CD4-positive, alpha-beta T cell treated with Interleukin-21 for 1 hour (primary cell): ENCODE measurements around the gene SPOP.
A peak's percentile ranks its signal among the peaks of the same experiment; 100 is the strongest.
"Not testable (repeated sequence)": the region's sequence is repeated elsewhere in the genome, so short reads cannot be mapped to it uniquely, and the experiment has no call there.

Experiments used
- DNase-seq: peaks from one replicate; pipeline ENCODE4 v3.0.0-alpha.2; 2020

Gene SPOP

DNA sequence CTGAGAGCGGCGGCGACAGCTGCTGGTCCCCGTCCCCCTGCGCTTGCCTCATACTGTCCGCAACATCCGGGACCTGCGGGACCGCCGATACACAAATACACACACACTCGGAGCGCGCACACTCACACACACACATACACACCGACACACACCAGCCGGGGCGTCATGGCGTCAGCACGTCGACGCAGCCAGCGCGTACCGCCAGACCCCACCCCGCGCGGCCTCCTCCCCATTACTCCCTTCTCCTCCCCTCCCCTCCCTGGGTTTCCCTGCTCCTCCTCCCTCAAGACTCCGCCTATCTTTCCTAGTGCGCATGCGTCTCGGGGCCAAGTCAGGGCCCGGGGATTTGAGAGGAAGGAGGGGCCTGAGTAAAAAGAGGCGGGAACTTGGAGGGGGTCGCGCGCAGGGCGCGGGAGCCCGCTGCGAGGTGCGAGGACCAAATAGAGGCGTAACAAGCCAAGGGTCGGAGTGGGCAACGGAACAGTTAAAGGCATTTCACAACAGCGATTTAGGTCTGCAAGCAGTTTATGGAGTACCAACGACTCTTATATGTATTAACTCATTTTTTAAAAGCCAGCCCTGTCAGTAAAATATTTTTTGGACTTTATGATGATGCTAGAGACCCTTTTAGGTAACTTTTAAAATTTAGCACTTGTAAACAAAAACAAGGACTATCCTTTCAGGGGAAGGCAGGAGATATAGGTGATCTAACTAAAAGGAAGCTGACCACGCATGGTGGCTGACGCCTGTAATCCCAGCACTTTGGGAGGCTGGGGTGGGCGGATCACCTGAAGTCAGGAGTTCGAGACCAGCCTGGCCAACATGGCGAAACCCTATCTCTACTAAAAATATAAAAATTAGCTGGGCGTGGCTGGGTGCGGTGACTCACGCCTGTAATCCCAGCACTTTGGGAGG is at the start of gene SPOP:
SPOP (minus strand) TSS at position 165 of the 915 bp plus-strand sequence. CDS start 55,287 bp downstream, outside the sequence.
- peak; percentile 100 for DNase-seq

GRCh38 chr17:49727380-49727779 is 49.5 kb upstream of the SPOP start:
- DNase-seq: no peak

GRCh38 chr17:49725452-49726130 is 47.7 kb upstream of the SPOP start:
- no peak for DNase-seq

GRCh38 chr17:49724552-49724951 is 46.7 kb upstream of the SPOP start:
- DNase-seq: not testable (repeated sequence)

DNA sequence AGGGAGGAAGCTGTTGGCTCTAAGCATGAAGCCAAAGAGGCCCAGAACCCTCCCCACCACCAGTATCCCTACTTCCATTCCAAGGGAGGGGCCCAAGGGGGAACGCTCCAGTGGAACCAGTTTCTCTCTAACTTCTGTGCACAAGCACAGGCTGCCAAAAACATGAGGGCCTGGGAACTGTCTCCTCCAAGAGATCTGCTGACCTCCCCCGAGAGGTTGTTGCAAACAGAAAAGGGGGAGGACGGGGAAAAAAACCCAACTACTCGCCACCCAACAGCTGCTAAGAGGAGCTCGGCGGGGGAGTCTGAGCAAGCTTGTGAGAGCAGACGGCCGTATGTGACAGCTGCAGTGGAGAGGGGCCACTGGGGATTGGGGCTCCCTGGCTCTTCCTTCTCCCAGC is 45.5 kb upstream of the SPOP start:
- no peak for DNase-seq

DNA sequence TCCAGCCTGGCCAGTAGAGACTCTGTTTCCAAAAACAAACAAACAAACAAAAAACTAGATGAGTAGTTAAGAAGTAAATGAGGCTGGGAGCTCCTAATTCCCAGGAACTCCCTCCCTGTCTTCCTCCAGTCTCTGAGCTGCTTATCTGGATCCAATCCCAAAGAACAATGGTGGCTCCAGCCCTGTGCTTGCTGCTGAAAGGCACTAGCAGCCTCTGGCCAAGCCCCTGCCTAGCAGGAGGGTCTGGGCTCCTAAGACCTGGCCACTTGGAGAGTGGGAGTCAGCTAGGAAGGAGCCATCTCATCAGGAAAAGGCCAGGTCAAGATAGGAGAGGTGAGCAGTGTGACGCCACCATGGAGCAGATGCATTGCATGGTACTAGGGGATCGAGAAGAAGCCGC is 44.2 kb upstream of the SPOP start:
- no peak for DNase-seq

- DNase-seq: peak; percentile 30
Observed at GRCh38 chr17:49717371-49717861, 39.5 kb upstream of the SPOP start.

DNA sequence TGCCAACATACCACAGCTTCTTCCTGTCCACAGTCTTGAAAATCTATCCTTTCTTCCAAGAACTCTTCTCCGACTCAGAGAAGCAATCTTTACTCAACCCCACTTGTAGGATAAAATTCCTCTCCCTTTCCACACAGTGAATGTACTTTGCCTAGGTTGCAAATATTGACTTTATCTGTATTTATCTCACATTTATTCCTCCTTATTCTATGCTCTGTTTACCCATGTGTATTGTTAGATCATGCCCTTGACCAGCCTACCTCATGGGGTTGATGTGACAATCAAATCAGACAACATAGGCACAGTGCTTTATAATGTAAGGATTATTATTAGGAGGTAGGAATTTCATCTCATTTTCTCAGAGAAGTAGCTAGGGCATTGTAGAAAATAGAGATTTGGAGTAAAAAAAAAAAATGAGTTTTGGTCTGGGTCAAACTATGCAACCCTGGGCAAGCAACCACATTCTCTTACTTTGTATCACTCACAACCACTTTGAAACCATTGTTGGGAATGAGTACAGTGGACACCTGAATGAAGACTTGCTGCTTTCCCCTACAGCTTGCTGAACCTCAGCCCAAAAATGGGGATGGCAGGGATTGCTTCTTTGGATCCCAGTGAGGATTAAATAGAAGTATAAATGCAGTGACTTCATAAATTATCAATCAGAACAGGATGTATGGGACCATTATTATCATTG is 38.9 kb upstream of the SPOP start:
- DNase-seq: no peak

DNA sequence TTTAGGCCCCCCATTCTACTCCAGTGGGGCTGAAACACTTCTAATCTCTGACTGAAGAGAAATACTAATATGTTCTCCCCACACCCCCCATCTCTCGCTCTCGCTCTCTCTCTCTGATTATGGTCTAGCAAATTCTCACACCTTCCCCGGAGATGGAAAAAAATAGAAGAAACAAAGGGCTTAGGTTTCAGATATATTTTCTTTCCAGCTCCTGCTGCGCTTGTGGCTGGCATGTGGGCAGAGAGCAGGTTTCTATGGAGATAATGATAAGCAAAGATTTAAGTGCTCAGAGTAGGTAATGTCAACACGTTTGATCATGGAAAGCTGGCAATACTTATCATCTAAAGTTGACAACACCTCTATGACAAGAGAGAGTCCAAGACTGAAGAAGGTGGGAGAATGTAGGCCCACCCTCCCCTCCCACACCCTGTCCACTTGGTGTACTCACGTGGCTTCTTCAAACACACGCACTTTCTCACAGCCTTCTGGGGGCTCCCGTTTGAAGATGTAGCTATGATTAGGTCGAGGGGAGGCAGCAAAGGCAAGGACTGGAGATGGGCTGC is 37.9 kb upstream of the SPOP start:
- DNase-seq: peak; percentile 85

GRCh38 chr17:49715216-49715615 is 37.3 kb upstream of the SPOP start:
- DNase-seq: peak; percentile 71

- peak; percentile 24 for DNase-seq
Observed at GRCh38 chr17:49708515-49709183, 30.8 kb upstream of the SPOP start.

DNA sequence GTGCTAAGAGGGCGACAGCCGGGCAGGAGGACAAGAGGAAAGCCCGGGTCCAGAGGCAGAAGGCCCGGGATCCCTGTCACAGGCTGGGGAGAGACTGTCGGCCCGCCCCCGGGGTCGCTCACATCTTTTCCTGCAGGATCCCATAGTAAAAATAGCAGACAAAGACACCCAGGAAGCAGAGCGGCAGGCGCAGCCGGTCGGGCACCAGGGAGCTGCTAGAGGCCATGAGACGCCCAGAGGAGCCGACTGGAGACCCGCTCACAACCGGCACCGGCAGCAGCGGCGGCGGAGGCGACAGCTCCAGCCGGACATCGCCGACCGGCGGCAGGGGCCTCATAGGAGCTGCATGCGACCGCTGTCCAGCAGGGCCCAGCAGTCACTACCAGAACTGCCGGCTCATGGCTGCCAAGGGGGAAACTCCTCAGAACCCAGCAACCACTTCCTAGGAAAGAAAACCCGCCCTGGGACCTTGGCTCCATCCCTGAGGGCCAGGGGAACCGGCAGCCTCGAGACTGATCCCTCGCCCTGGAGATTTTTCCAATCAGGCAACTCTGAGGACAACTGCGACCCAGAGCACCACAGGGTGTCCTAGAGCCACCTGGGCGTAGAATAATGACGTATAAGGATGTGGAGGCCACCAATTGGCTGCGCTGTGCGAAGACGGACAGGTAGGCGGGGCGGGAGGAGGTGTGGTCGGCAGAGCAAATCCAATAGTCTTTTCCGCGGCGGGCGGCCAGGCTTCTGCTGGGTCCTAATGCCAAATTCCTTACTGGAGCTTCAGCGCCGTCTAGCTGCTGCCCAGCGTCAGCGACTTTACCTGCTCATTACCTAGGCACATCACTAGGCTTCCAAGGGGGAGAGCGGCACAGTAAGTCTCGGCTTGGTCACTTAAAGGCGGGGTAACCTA is 30.0 kb upstream of the SPOP start, which contains the start of gene SLC35B1:
SLC35B1 (minus strand) TSS at position 357 of the 907 bp plus-strand sequence; CDS start at position 226, 131 bp downstream.
- peak; percentile 99 for DNase-seq

DNA sequence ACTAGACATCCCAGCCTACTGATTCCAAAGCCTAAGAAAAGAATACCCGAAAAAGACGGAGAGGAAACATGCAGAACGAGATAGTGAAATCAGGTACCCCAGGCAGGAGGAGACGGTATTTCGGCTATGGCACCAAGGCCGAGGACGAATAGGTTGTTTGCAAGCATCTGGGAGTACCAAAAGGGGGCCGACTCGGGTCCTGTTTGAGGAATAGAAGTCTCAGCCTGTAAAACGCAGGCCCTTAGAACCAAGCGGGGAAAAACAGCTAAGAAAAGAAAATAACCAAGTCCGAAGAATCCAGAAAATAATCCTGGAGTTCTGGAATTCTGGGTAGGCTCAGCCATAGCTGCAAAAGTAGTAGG is 29.3 kb upstream of the SPOP start:
- DNase-seq: peak; percentile 38

DNA sequence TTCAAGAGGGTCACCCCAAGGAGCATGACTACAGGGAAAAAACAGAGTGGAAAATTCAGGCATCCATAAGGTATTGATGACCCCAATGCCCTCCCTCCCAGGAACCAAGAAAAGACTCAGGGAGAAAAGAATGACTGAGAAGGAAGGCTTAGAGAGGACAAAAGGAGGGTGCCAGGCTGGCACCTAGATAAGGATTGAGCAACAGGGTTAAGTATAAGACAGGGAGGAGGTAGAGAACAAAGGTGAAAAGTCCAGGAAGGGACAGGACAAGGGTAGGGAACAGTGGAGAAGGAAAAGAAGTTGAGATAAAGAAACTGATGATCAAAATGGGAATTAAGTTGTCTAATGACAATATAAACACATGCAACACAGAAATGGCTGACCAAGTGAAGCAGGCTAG is 27.4 kb upstream of the SPOP start:
- no peak for DNase-seq

DNA sequence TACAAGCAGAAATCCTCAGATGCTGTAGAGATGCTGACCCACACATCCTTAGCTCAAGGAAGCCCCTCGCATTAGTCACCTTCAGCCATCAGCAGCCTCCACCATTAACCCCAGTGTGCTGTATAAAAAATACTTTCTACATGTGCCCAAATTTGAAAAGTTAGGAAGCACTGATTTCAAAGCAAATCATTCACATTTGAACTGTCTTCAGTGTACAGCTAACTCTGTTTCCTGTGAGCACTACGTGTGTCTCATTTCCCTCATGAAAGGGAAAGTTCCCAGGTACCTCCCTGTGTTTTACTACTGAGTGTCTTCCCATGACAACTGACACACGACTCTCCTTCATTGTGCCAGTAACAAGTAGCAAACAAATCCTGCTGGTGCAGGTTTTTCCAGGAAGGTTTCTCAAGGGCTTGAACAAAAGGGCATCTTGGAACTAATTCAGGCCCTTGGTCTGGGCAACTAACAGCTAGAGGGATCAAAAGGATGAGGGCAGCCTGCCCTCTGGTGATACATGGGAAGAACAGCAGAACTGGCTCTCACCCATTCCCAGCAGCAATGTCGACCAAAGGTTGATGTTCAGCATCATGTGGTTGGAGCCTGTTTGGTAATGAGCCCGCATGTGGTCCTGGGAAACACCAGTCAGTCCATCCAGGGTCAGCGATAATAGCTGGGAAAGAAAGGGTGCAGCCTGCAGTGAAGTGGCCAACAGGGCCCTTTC is 25.8 kb upstream of the SPOP start:
- DNase-seq: peak; percentile 29

DNA sequence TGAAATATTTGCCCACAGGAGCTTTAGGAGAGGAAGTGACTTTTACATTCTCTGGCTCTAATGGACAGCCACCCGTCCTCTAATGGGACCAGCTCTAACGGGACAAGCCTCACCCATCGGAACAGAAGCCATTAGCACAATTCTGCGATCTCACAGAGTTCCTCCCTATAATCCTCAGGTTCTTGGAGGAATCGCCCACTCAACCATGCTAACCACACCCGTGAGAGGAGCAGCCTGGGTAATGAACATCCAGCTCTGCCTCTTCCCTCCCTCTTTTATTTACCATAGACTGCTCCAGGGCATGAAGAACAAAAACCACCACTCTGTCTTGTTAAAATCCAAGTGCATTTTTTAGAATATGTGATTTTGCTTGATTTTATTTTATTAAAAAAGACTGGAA is 23.1 kb upstream of the SPOP start:
- DNase-seq: no peak

GRCh38 chr17:49699966-49700575 is 22.2 kb upstream of the SPOP start:
- DNase-seq: no peak

- DNase-seq: no peak
Observed at GRCh38 chr17:49698005-49698404, 20.1 kb upstream of the SPOP start.

DNA sequence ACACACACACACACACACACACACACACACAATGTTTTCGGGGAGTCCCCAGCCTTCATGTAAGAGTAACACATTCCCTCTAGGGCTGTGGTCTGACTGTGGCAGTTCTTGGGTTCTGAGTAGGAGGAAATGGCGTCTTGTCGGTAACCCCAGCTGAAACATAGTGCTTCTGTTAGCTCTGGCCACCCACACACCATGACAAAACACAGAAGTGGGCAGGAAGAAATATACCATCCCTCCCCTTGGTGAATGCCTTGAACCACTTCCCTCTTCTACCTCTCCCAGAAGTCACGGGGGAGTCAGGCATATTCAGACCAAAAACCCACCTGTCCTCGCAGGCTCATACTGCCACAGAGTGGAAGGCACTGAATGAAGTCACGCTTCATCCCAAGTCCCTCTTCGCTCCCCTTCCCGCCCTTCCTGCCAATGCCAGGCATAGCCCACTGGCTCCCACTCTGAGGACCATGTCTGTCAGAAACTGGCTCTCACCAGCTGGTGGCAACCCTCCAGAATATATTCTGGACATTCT is 18.4 kb upstream of the SPOP start:
- DNase-seq: peak; percentile 81
